Activated naive CD8-positive, alpha-beta T cell treated with anti-CD3 and anti-CD28 coated beads for 36 hours (primary cell): ENCODE results near the gene LBH. TPM values are rescaled to one million over a fixed set of nuclear protein-coding genes. Genes with fewer than 3 reads are reported as not detected.

Experiments
- DNase-seq: peaks from one replicate; pipeline ENCODE4 v3.0.0; 2021
- H3K27ac Mint-ChIP-seq: one replicate; pipeline ENCODE4 v1.8.0; 2022; ENCODE audit warnings: mild to moderate bottlenecking, moderate library complexity, mixed read lengths
- H3K27me3 Mint-ChIP-seq: one replicate; pipeline ENCODE4 v1.8.0; 2022; ENCODE audit warnings: mild to moderate bottlenecking, mixed read lengths
- H3K36me3 Mint-ChIP-seq: one replicate; pipeline ENCODE4 v1.8.0; 2021; ENCODE audit warnings: mild to moderate bottlenecking, mixed read lengths
- H3K4me1 Mint-ChIP-seq: one replicate; pipeline ENCODE4 v1.8.0; 2021; ENCODE audit warnings: mixed read lengths
- H3K4me3 Mint-ChIP-seq: one replicate; pipeline ENCODE4 v1.8.0; 2022; ENCODE audit warnings: mild to moderate bottlenecking, moderate library complexity, mixed read lengths
- H3K9me3 Mint-ChIP-seq: one replicate; pipeline ENCODE4 v1.8.0; 2022; ENCODE audit warnings: mixed read lengths
- total RNA-seq, 2 experiments: library from RNA; stranded (reverse); gene quantifications; one replicate each; pipeline ENCODE4 v1.2.3, GENCODE V29; 2021

Gene LBH
- total RNA-seq, 2 experiments from 2014 or later = 85.0 to 89.2 TPM

- Mint-ChIP-seq H3K27me3 (no peaks in the 10 kb centered on the region), H3K4me3 (no peak overlapping the region), H3K27ac (no peak overlapping the region), H3K9me3 (no peaks in the 10 kb centered on the region), H3K4me1 (peaks cover 38% of the 10 kb centered on the region), H3K36me3 (peaks cover 4% of the 10 kb centered on the region)
- no peak for DNase-seq
Observed at GRCh38 chr2:30283931-30284565, 52.7 kb downstream of the LBH start.

- no peaks in the 10 kb centered on the region for H3K36me3 Mint-ChIP-seq
- H3K4me1 Mint-ChIP-seq = peaks cover 41% of the 10 kb centered on the region
- H3K4me3 Mint-ChIP-seq = no peak overlapping the region
- H3K9me3 Mint-ChIP-seq = no peaks in the 10 kb centered on the region
- no peak overlapping the region for H3K27ac Mint-ChIP-seq
- DNase-seq = no peak
- H3K27me3 Mint-ChIP-seq = no peaks in the 10 kb centered on the region
Observed at GRCh38 chr2:30285758-30286157, 54.4 kb downstream of the LBH start.

GRCh38 chr2:30287190-30287840 is 56.0 kb downstream of the LBH start:
- Mint-ChIP-seq H3K4me3 (no peak overlapping the region), H3K9me3 (peaks cover 1% of the 10 kb centered on the region), H3K27ac (peak overlapping the region; percentile 68), H3K4me1 (peaks cover 41% of the 10 kb centered on the region), H3K36me3 (peaks cover 1% of the 10 kb centered on the region), H3K27me3 (no peaks in the 10 kb centered on the region)
- DNase-seq = no peak

- peaks cover 38% of the 10 kb centered on the region for H3K4me1 Mint-ChIP-seq
- no peak overlapping the region for H3K4me3 Mint-ChIP-seq
- H3K36me3 Mint-ChIP-seq = peaks cover 1% of the 10 kb centered on the region
- peak overlapping the region; percentile 68 for H3K27ac Mint-ChIP-seq
- peaks cover 1% of the 10 kb centered on the region for H3K9me3 Mint-ChIP-seq
- no peaks in the 10 kb centered on the region for H3K27me3 Mint-ChIP-seq
- no peak for DNase-seq
Observed at GRCh38 chr2:30287857-30288513, 56.7 kb downstream of the LBH start.

GRCh38 chr2:30288561-30288960 is 57.2 kb downstream of the LBH start:
- DNase-seq = no peak
- H3K36me3 Mint-ChIP-seq = peaks cover 1% of the 10 kb centered on the region
- H3K4me1 Mint-ChIP-seq = peaks cover 42% of the 10 kb centered on the region
- H3K27me3 Mint-ChIP-seq = no peaks in the 10 kb centered on the region
- H3K9me3 Mint-ChIP-seq = peaks cover 1% of the 10 kb centered on the region
- H3K4me3 Mint-ChIP-seq = no peak overlapping the region
- H3K27ac Mint-ChIP-seq = no peak overlapping the region

- no peaks in the 10 kb centered on the region for H3K27me3 Mint-ChIP-seq
- peaks cover 1% of the 10 kb centered on the region for H3K36me3 Mint-ChIP-seq
- peaks cover 29% of the 10 kb centered on the region for H3K4me1 Mint-ChIP-seq
- DNase-seq = no peak
- H3K9me3 Mint-ChIP-seq = peaks cover 6% of the 10 kb centered on the region
- no peak overlapping the region for H3K4me3 Mint-ChIP-seq
- H3K27ac Mint-ChIP-seq = peak overlapping the region; percentile 66
Observed at GRCh38 chr2:30293303-30293921, 62.1 kb downstream of the LBH start.

GRCh38 chr2:30294133-30294532 is 62.8 kb downstream of the LBH start:
- peak; percentile 9 for DNase-seq
- Mint-ChIP-seq H3K4me3 (no peak overlapping the region), H3K27ac (peak overlapping the region; percentile 66), H3K27me3 (no peaks in the 10 kb centered on the region), H3K9me3 (peaks cover 6% of the 10 kb centered on the region), H3K4me1 (peaks cover 26% of the 10 kb centered on the region), H3K36me3 (peaks cover 1% of the 10 kb centered on the region)

GRCh38 chr2:30296496-30296895 is 65.2 kb downstream of the LBH start:
- peaks cover 25% of the 10 kb centered on the region for H3K4me1 Mint-ChIP-seq
- peaks cover 6% of the 10 kb centered on the region for H3K9me3 Mint-ChIP-seq
- no peak for DNase-seq
- H3K4me3 Mint-ChIP-seq = no peak overlapping the region
- no peak overlapping the region for H3K27ac Mint-ChIP-seq
- peaks cover 1% of the 10 kb centered on the region for H3K36me3 Mint-ChIP-seq
- H3K27me3 Mint-ChIP-seq = no peaks in the 10 kb centered on the region

- Mint-ChIP-seq H3K4me1 (peaks cover 27% of the 10 kb centered on the region), H3K4me3 (no peak overlapping the region), H3K27ac (peak overlapping the region; percentile 1), H3K9me3 (peaks cover 5% of the 10 kb centered on the region), H3K36me3 (no peaks in the 10 kb centered on the region), H3K27me3 (no peaks in the 10 kb centered on the region)
- DNase-seq = no peak
Observed at GRCh38 chr2:30298302-30298701, 67.0 kb downstream of the LBH start.

GRCh38 chr2:30300122-30300455 is 68.8 kb downstream of the LBH start:
- Mint-ChIP-seq H3K4me3 (no peak overlapping the region), H3K9me3 (peaks cover 5% of the 10 kb centered on the region), H3K36me3 (no peaks in the 10 kb centered on the region), H3K4me1 (peaks cover 20% of the 10 kb centered on the region), H3K27me3 (no peaks in the 10 kb centered on the region), H3K27ac (no peak overlapping the region)
- no peak for DNase-seq

GRCh38 chr2:30300456-30301221 is 69.3 kb downstream of the LBH start:
- no peak for DNase-seq
- Mint-ChIP-seq H3K27me3 (no peaks in the 10 kb centered on the region), H3K36me3 (no peaks in the 10 kb centered on the region), H3K4me1 (peaks cover 24% of the 10 kb centered on the region), H3K4me3 (no peak overlapping the region), H3K9me3 (peaks cover 5% of the 10 kb centered on the region), H3K27ac (no peak overlapping the region)

GRCh38 chr2:30301551-30301950 is 70.2 kb downstream of the LBH start:
- H3K9me3 Mint-ChIP-seq = peaks cover 5% of the 10 kb centered on the region
- no peak overlapping the region for H3K4me3 Mint-ChIP-seq
- no peaks in the 10 kb centered on the region for H3K27me3 Mint-ChIP-seq
- no peak overlapping the region for H3K27ac Mint-ChIP-seq
- no peaks in the 10 kb centered on the region for H3K36me3 Mint-ChIP-seq
- no peak for DNase-seq
- H3K4me1 Mint-ChIP-seq = peaks cover 29% of the 10 kb centered on the region

- peaks cover 1% of the 10 kb centered on the region for H3K9me3 Mint-ChIP-seq
- no peaks in the 10 kb centered on the region for H3K36me3 Mint-ChIP-seq
- H3K27me3 Mint-ChIP-seq = no peaks in the 10 kb centered on the region
- H3K4me1 Mint-ChIP-seq = peaks cover 33% of the 10 kb centered on the region
- DNase-seq = no peak
- H3K4me3 Mint-ChIP-seq = no peak overlapping the region
- peak overlapping the region; percentile 62 for H3K27ac Mint-ChIP-seq
Observed at GRCh38 chr2:30302566-30302965, 71.2 kb downstream of the LBH start.

- H3K36me3 Mint-ChIP-seq = no peaks in the 10 kb centered on the region
- no peak for DNase-seq
- H3K27me3 Mint-ChIP-seq = no peaks in the 10 kb centered on the region
- peak overlapping the region; percentile 6 for H3K27ac Mint-ChIP-seq
- H3K4me3 Mint-ChIP-seq = no peak overlapping the region
- H3K9me3 Mint-ChIP-seq = peaks cover 1% of the 10 kb centered on the region
- H3K4me1 Mint-ChIP-seq = peaks cover 30% of the 10 kb centered on the region
Observed at GRCh38 chr2:30303095-30303494, 71.8 kb downstream of the LBH start.

- H3K4me1 Mint-ChIP-seq = peaks cover 30% of the 10 kb centered on the region
- H3K36me3 Mint-ChIP-seq = no peaks in the 10 kb centered on the region
- no peaks in the 10 kb centered on the region for H3K27me3 Mint-ChIP-seq
- no peak for DNase-seq
- H3K27ac Mint-ChIP-seq = no peak overlapping the region
- H3K9me3 Mint-ChIP-seq = peaks cover 1% of the 10 kb centered on the region
- no peak overlapping the region for H3K4me3 Mint-ChIP-seq
Observed at GRCh38 chr2:30305235-30305634, 73.9 kb downstream of the LBH start.
